Measurements from ENCODE around the gene TRMO. TPM values are rescaled to one million over a fixed set of nuclear protein-coding genes. Genes with fewer than 3 reads are reported as not detected.

The TRMO gene
- total RNA-seq, 2 experiments from 2014 or later: 42.8 to 45.8 TPM

GRCh38 chr9:97966493-97966892 lies 44.2 kb upstream of the TRMO start:
- ChIA-PET POLR2A (interaction anchor here (3.0 kb wide), 1 partner anchor 15 kb away, joined by 15 read pairs; the partner anchor contains the start of gene ANP32B), CTCF (interaction anchor here (0.7 kb wide), 1 partner anchor 32 kb away, joined by 3 read pairs; no protein-coding TSS in a partner anchor)
- Mint-ChIP-seq H3K4me3 (no peak overlapping the region), H3K4me1 (ENCODE audit: low read depth) (peaks cover 11% of the 10 kb centered on the region), H3K9me3 (no peaks in the 10 kb centered on the region), H3K27me3 (peaks cover 4% of the 10 kb centered on the region), H3K36me3 (ENCODE audit: low read depth) (no peaks in the 10 kb centered on the region), H3K27ac (no peak overlapping the region)
- no peak overlapping the region for H3K4me3 ChIP-seq (ENCODE audit: low read length)
- intact Hi-C loops (cut with DNase I, micrococcal nuclease): no loop called here
- H3K9me3 ChIP-seq (ENCODE audit: control insufficient read depth in 1 of 2, insufficient read depth in 1 of 2, low read length in 2 of 2): no peaks in the 10 kb centered on the region
- H3K4me1 ChIP-seq (ENCODE audit: insufficient read depth, low read length): no peaks in the 10 kb centered on the region
- no peaks in the 10 kb centered on the region for H3K27me3 ChIP-seq (ENCODE audit: control insufficient read depth in 1 of 2, insufficient read depth in 2 of 2, low read length in 2 of 2)
- H3K36me3 ChIP-seq (ENCODE audit: insufficient read depth, low read length): no peaks in the 10 kb centered on the region
- DNase-seq (no peak), ATAC-seq (ENCODE audit: poor library complexity) (no peak)
- no peak for TF ChIP-seq CTCF (IDR thresholded peaks at IDR 0.05)
- H3K27ac ChIP-seq (ENCODE audit: low read depth in 1 of 2, low read length in 2 of 2): no peak overlapping the region

DNA sequence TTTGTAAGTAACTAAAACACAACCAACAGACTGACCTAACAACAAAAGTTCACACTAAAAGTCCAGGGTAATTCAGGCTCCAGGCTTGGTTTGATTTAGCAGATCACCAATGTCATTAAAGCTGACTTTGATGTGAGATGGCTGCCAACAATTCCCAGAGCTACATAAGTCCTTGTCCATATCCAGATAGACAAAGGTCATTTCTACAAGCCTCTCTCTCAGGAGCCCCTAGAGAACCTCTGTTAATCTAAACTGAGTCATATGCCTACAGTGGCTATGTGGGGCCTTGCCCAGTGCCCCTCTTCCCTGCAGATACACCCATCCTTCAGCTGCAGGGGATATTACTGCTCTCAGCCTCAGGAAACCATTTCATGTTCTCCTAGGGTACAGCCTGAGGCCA lies 42.6 kb upstream of the TRMO start:
- no peaks in the 10 kb centered on the region for H3K9me3 Mint-ChIP-seq
- no peak for TF ChIP-seq CTCF (IDR thresholded peaks at IDR 0.05)
- no peaks in the 10 kb centered on the region for H3K27me3 ChIP-seq (ENCODE audit: control insufficient read depth in 1 of 2, insufficient read depth in 2 of 2, low read length in 2 of 2)
- H3K36me3 Mint-ChIP-seq (ENCODE audit: low read depth): no peaks in the 10 kb centered on the region
- no peak overlapping the region for H3K4me3 Mint-ChIP-seq
- intact Hi-C loops (cut with DNase I, micrococcal nuclease): no loop called here
- ChIA-PET CTCF (interaction anchor here (0.8 to 1.0 kb wide), 2 partner anchors 18 to 75 kb away, joined by 3 read pairs; partner anchors contain the start of gene ANP32B), POLR2A (no interaction called here)
- DNase-seq: no peak
- H3K36me3 ChIP-seq (ENCODE audit: insufficient read depth, low read length): no peaks in the 10 kb centered on the region
- H3K4me1 Mint-ChIP-seq (ENCODE audit: low read depth): peaks cover 3% of the 10 kb centered on the region
- no peak for ATAC-seq (ENCODE audit: poor library complexity)
- H3K27ac Mint-ChIP-seq: no peak overlapping the region
- no peaks in the 10 kb centered on the region for H3K9me3 ChIP-seq (ENCODE audit: control insufficient read depth in 1 of 2, insufficient read depth in 1 of 2, low read length in 2 of 2)
- H3K27ac ChIP-seq (ENCODE audit: low read depth in 1 of 2, low read length in 2 of 2): no peak overlapping the region
- no peaks in the 10 kb centered on the region for H3K4me1 ChIP-seq (ENCODE audit: insufficient read depth, low read length)
- H3K4me3 ChIP-seq (ENCODE audit: low read length): no peak overlapping the region
- H3K27me3 Mint-ChIP-seq: peaks cover 4% of the 10 kb centered on the region

- no peaks in the 10 kb centered on the region for H3K36me3 ChIP-seq (ENCODE audit: insufficient read depth, low read length)
- Mint-ChIP-seq H3K36me3 (ENCODE audit: low read depth) (no peaks in the 10 kb centered on the region), H3K27ac (no peak overlapping the region), H3K4me1 (ENCODE audit: low read depth) (no peaks in the 10 kb centered on the region), H3K27me3 (peaks cover 4% of the 10 kb centered on the region), H3K4me3 (no peak overlapping the region), H3K9me3 (no peaks in the 10 kb centered on the region)
- POLR2A ChIA-PET: interaction anchor here (1.2 to 1.8 kb wide), 2 partner anchors 10 to 41 kb away, joined by 4 to 13 read pairs; partner anchors contain the start of gene TRMO
- DNase-seq: no peak
- H3K27ac ChIP-seq (ENCODE audit: low read depth in 1 of 2, low read length in 2 of 2): no peak overlapping the region
- intact Hi-C loops (cut with DNase I, micrococcal nuclease): no loop called here
- H3K9me3 ChIP-seq (ENCODE audit: control insufficient read depth in 1 of 2, insufficient read depth in 1 of 2, low read length in 2 of 2): no peaks in the 10 kb centered on the region
- no peaks in the 10 kb centered on the region for H3K27me3 ChIP-seq (ENCODE audit: control insufficient read depth in 1 of 2, insufficient read depth in 2 of 2, low read length in 2 of 2)
- H3K4me1 ChIP-seq (ENCODE audit: insufficient read depth, low read length): no peaks in the 10 kb centered on the region
- CTCF ChIA-PET: interaction anchor here (1.4 kb wide), 1 partner anchor 28 kb away, joined by 4 read pairs; no protein-coding TSS in a partner anchor
- no peak for TF ChIP-seq CTCF (IDR thresholded peaks at IDR 0.05)
- no peak overlapping the region for H3K4me3 ChIP-seq (ENCODE audit: low read length)
- ATAC-seq (ENCODE audit: poor library complexity): no peak
These were observed 40.9 kb upstream of the TRMO start for GRCh38 chr9:97963232-97963631.
